Esophagus muscularis mucosa (tissue), 3 donors: ENCODE measurements around the gene TBR1.

ENCODE experiments used
- POLR2A ChIP-seq: fragments of 450-650 bp; IDR thresholded peaks from one replicate; pipeline ENCODE4 v1.6.1; 2017; ENCODE audit warnings: antibody characterized with exemption, moderate library complexity, mild to moderate bottlenecking, low read depth
- POLR2AphosphoS5 ChIP-seq, 2 donors: sonication (generic); formaldehyde crosslinking; IDR thresholded peaks; one replicate each; pipeline ENCODE4 v1.6.1; 2017; ENCODE audit warnings: antibody characterized with exemption in 2 of 2
- TF ChIP-seq, protein P1 (sequence below), 3 experiments: fragments of 200-600 bp in 2 of 3; fragments of 450-650 bp in 1 of 3; sonication (generic) in 2 of 3; IDR thresholded peaks; one replicate each; pipeline ENCODE4 v1.5.1; 2017 to 2019; ENCODE audit warnings: antibody characterized with exemption in 3 of 3, mild to moderate bottlenecking in 2 of 3, moderate library complexity in 1 of 3

DNA sequence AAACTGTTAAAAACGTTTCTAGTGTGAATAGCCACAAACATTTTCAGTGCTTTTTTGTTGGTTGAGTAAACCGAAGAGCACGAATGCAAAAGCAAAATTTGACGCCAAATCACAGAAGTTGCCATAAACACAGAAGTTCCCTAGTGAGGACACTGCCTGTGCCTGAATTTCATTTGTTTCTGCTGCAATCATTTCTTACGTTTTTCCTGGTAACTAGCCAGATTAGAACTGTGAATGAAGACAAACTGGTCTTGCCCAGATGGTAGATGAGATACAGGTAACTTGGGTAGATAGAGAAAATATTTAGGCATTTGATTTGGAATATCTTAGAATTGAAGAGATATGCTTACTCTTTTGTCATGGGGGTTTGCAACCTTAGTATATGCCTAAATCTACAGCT, 9.8 kb upstream of the TBR1 start:
- TF ChIP-seq, protein P1, sequence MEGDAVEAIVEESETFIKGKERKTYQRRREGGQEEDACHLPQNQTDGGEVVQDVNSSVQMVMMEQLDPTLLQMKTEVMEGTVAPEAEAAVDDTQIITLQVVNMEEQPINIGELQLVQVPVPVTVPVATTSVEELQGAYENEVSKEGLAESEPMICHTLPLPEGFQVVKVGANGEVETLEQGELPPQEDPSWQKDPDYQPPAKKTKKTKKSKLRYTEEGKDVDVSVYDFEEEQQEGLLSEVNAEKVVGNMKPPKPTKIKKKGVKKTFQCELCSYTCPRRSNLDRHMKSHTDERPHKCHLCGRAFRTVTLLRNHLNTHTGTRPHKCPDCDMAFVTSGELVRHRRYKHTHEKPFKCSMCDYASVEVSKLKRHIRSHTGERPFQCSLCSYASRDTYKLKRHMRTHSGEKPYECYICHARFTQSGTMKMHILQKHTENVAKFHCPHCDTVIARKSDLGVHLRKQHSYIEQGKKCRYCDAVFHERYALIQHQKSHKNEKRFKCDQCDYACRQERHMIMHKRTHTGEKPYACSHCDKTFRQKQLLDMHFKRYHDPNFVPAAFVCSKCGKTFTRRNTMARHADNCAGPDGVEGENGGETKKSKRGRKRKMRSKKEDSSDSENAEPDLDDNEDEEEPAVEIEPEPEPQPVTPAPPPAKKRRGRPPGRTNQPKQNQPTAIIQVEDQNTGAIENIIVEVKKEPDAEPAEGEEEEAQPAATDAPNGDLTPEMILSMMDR (IDR thresholded peaks at IDR 0.05): no peak
- TF ChIP-seq POLR2AphosphoS5 (IDR thresholded peaks at IDR 0.05): no peak
- no peak for TF ChIP-seq POLR2A
